DOHH2 (cell line): ENCODE results near the gene HSPA13.

Experiments
- CTCF ChIP-seq: fragments of 200-600 bp; sonication (generic); IDR thresholded peaks from one replicate; pipeline ENCODE4 v1.5.1; 2014; ENCODE audit warnings: antibody characterized with exemption, mild to moderate bottlenecking, low read depth, low read length; ENCODE audit not compliant: poor library complexity, severe bottlenecking
- EZH2phosphoT487 ChIP-seq: fragments of 200-600 bp; sonication (generic); IDR thresholded peaks from 2 replicates; pipeline ENCODE4 v1.6.1; 2017; ENCODE audit warnings: borderline replicate concordance, mild to moderate bottlenecking, antibody characterized with exemption, low read length, moderate library complexity, mixed read lengths

- TF ChIP-seq CTCF = peak; percentile 63
- no peak for TF ChIP-seq EZH2phosphoT487
These were observed 20.9 kb upstream of the HSPA13 start for GRCh38 chr21:14403681-14404318.
